Measurements from ENCODE around the gene LRRC47. TPM values are rescaled to one million over a fixed set of nuclear protein-coding genes. Genes with fewer than 3 reads are reported as not detected.

The LRRC47 gene
- 41.9 TPM for polyA plus RNA-seq (2013, experiment 1 of 2; ENCODE audit: insufficient read length)
- 36.3 TPM for polyA plus RNA-seq (2013, experiment 2 of 2; ENCODE audit: insufficient read length)

GRCh38 chr1:3796215-3797061, at the start of gene LRRC47:
Gene LRRC47 (minus strand): TSS chr1:3796498. CDS start chr1:3796476, 22 bp downstream.
- peak; percentile 91 for DNase-seq

GRCh38 chr1:3842912-3843311, 46.6 kb upstream of the LRRC47 start:
- no peak for DNase-seq

- no peak for DNase-seq
Measured at GRCh38 chr1:3841491-3841890, 45.2 kb upstream of the LRRC47 start.

- no peak for DNase-seq
Measured at GRCh38 chr1:3838788-3839187, 42.5 kb upstream of the LRRC47 start.

GRCh38 chr1:3837685-3838084, 41.4 kb upstream of the LRRC47 start:
- DNase-seq, result no peak

- DNase-seq, result no peak
Measured at GRCh38 chr1:3837200-3837599, 40.9 kb upstream of the LRRC47 start.

GRCh38 chr1:3836421-3836820, 40.1 kb upstream of the LRRC47 start:
- DNase-seq, result peak; percentile 8

- no peak for DNase-seq
Measured at GRCh38 chr1:3834701-3835100, 38.4 kb upstream of the LRRC47 start.

GRCh38 chr1:3831689-3832088, 35.4 kb upstream of the LRRC47 start:
- no peak for DNase-seq

GRCh38 chr1:3828391-3828790, 32.1 kb upstream of the LRRC47 start:
- no peak for DNase-seq

- no peak for DNase-seq
Measured at GRCh38 chr1:3827813-3828307, 31.6 kb upstream of the LRRC47 start.

- DNase-seq, result no peak
Measured at GRCh38 chr1:3825356-3825755, 29.1 kb upstream of the LRRC47 start.

- DNase-seq, result no peak
Measured at GRCh38 chr1:3824650-3825049, 28.4 kb upstream of the LRRC47 start.

- DNase-seq, result no peak
Measured at GRCh38 chr1:3822421-3822820, 26.1 kb upstream of the LRRC47 start.

GRCh38 chr1:3821908-3822307, 25.6 kb upstream of the LRRC47 start:
- DNase-seq, result no peak

GRCh38 chr1:3821447-3821846, 25.1 kb upstream of the LRRC47 start:
- no peak for DNase-seq

GRCh38 chr1:3821004-3821403, 24.7 kb upstream of the LRRC47 start:
- no peak for DNase-seq

- DNase-seq, result no peak
Measured at GRCh38 chr1:3820316-3820715, 24.0 kb upstream of the LRRC47 start.

GRCh38 chr1:3819771-3820200, 23.5 kb upstream of the LRRC47 start:
- peak; percentile 9 for DNase-seq

- DNase-seq, result no peak
Measured at GRCh38 chr1:3817821-3818597, 21.7 kb upstream of the LRRC47 start.

GRCh38 chr1:3817138-3817740, 20.9 kb upstream of the LRRC47 start:
- DNase-seq, result no peak

- DNase-seq, result no peak
Measured at GRCh38 chr1:3816331-3817137, 20.2 kb upstream of the LRRC47 start.
